HG02571 (cell line): Measurements from ENCODE around the gene TTC39B.
A peak's percentile ranks its signal among the peaks of the same experiment; 100 is the strongest.

Experiments
- ATAC-seq: cut with Tn5 transposase; IDR thresholded peaks from one replicate; pipeline ENCODE4 v1.9.1; 2021; ENCODE audit warnings: mild to moderate bottlenecking, moderate library complexity; ENCODE audit not compliant: unreplicated experiment

Gene TTC39B

GRCh38 chr9:15182101-15182551 is 124.9 kb downstream of the TTC39B start:
- no peak for ATAC-seq

- no peak for ATAC-seq
Measured at GRCh38 chr9:15180124-15180523, 126.9 kb downstream of the TTC39B start.

GRCh38 chr9:15178631-15179030 is 128.4 kb downstream of the TTC39B start:
- ATAC-seq: no peak

- ATAC-seq: no peak
Measured at GRCh38 chr9:15176836-15177235, 130.2 kb downstream of the TTC39B start.

- ATAC-seq: no peak
Measured at GRCh38 chr9:15163931-15164330, 143.1 kb downstream of the TTC39B start.

- no peak for ATAC-seq
Measured at GRCh38 chr9:15161753-15162152, 145.3 kb downstream of the TTC39B start.

GRCh38 chr9:15160673-15161072 is 146.3 kb downstream of the TTC39B start:
- ATAC-seq: no peak

GRCh38 chr9:15158064-15158463 is 149.0 kb downstream of the TTC39B start:
- ATAC-seq: no peak

- ATAC-seq: no peak
Measured at GRCh38 chr9:15157381-15157780, 149.6 kb downstream of the TTC39B start.

- no peak for ATAC-seq
Measured at GRCh38 chr9:15156241-15156640, 150.8 kb downstream of the TTC39B start.

- no peak for ATAC-seq
Measured at GRCh38 chr9:15155826-15156225, 151.2 kb downstream of the TTC39B start.

GRCh38 chr9:15155323-15155722 is 151.7 kb downstream of the TTC39B start:
- no peak for ATAC-seq

GRCh38 chr9:15154677-15155076 is 152.3 kb downstream of the TTC39B start:
- no peak for ATAC-seq

- ATAC-seq: no peak
Measured at GRCh38 chr9:15153961-15154360, 153.1 kb downstream of the TTC39B start.

GRCh38 chr9:15150939-15151338 is 156.1 kb downstream of the TTC39B start:
- no peak for ATAC-seq

GRCh38 chr9:15149450-15149849 is 157.6 kb downstream of the TTC39B start:
- no peak for ATAC-seq

- ATAC-seq: no peak
Measured at GRCh38 chr9:15146268-15146700, 160.7 kb downstream of the TTC39B start.

- ATAC-seq: no peak
Measured at GRCh38 chr9:15144622-15145061, 162.4 kb downstream of the TTC39B start.

GRCh38 chr9:15142878-15143534 is 164.0 kb downstream of the TTC39B start:
- ATAC-seq: peak; percentile 93

- ATAC-seq: no peak
Measured at GRCh38 chr9:15140051-15140450, 167.0 kb downstream of the TTC39B start.

GRCh38 chr9:15139469-15139868 is 167.5 kb downstream of the TTC39B start:
- ATAC-seq: no peak

- no peak for ATAC-seq
Measured at GRCh38 chr9:15138357-15138686, 168.7 kb downstream of the TTC39B start.
